NCI-H2196 treated with DMSO at 0.1 percent for 48 hours (cell line): ENCODE data around the gene CRB1.

ENCODE experiments used
- DNase-seq: peaks from one replicate; lab custom pipeline; 2025; ENCODE audit not compliant: unreplicated experiment; lab: John Stamatoyannopoulos, UW

The CRB1 gene

DNA sequence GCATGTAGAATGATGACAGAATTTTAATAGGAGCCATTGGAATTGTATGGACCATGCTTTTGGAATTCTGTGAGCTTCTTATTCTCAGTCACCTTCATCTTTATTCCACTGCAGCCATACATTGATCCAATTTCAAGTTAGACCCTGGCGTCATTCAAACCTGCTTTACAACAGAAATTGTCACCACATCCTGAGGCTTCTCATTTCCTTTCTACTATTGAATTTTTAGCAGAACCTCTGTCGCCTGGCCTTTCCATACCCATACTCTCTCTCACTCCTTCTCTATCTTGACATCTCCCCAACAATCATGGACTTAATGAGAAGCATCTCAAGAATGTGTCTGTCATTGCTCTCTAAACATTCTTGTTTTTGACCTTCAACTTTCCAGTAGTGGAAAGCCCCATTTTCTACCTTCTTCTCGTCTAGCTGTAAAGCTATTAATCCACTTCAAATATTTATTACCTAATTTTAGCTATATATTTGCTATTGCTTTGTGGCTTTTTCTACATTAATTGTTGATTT is 74.1 kb downstream of the CRB1 start:
- no peak for DNase-seq

- DNase-seq, result no peak
These were observed 74.6 kb downstream of the CRB1 start for GRCh38 chr1:197342669-197343068.

DNA sequence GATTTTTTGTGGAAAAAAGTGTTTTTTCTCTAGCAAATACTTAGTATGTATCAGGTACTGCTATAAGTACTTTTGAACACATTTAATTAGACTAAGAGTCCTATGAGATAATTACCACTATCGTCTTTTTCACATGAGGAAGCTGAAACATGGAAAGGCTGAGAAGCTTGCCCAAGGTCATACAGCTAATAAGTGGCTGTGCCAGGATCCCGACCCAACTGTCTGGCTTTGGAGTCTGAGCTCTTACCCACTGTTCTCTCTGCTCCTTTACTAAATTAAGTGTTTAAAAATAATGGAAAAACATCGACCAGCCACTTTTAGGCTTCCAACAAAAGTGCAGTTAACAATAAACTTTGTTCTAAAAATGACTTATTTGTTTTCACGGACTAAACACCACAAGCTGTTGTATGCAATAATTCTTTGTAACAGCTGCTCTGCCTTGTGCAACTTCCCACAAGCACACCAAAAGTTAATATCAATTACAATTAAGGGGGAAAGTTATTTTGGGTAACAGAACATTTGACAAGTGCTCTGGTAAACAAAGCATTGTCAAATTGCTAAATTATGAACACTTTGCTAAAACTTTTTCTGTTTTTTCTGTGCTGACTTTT is 75.7 kb downstream of the CRB1 start:
- no peak for DNase-seq

- DNase-seq, result no peak
These were observed 83.9 kb downstream of the CRB1 start for GRCh38 chr1:197351821-197352440.

GRCh38 chr1:197355248-197355995 is 87.4 kb downstream of the CRB1 start:
- DNase-seq, result no peak

DNA sequence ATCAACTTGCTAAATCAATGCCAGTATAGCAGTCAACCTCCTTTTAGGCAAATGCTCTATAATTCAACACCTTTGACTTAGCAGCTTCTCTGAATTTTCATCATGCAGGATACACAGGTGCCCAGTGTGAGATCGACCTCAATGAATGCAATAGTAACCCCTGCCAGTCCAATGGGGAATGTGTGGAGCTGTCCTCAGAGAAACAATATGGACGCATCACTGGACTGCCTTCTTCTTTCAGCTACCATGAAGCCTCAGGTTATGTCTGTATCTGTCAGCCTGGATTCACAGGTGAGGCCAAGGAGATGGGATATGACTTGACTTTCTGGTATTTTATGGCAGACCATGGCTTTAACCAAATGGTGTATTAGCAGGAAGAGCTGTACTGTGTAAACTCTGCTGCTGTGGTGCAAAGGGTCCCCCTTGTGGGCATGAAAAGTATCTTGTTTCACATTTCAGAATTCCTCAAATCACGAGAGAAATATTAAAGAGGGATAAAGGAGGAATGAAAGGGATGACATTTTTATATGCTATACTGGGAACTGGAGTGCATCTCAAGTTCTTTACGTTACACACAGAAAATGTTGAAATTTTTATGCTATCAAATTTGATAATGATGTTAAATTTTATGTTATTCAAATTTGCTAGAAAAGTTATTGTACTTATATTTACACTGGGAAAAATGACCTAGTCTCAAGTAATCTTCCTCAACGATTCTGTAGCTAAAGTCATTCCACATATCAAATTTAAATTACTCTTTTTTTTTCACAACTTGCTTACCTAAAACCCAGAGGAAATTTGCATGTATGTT is 88.9 kb downstream of the CRB1 start:
- no peak for DNase-seq

- DNase-seq, result no peak
These were observed 90.9 kb downstream of the CRB1 start for GRCh38 chr1:197358959-197359358.

- DNase-seq, result no peak
These were observed 92.0 kb downstream of the CRB1 start for GRCh38 chr1:197360068-197360467.

GRCh38 chr1:197362871-197363270 is 94.8 kb downstream of the CRB1 start:
- no peak for DNase-seq

DNA sequence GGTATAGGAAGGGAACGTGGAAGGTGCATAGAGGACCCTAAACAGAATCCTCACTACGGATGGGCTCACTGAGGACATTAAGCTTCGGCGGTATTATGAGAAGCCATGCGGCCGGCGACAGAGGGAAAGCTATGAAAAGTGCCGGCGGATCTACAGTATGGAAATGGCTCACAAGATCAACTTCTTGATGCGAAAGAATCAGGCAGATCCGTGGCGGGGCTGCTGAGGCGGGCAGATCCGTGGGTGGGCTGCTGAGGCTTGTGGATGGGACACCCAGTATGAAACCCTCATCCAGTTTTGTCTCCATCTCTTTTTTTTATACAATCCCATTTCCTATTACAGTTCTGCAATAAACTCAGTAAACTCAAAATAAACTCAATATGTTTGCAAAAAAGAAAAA is 95.8 kb downstream of the CRB1 start:
- no peak for DNase-seq

DNA sequence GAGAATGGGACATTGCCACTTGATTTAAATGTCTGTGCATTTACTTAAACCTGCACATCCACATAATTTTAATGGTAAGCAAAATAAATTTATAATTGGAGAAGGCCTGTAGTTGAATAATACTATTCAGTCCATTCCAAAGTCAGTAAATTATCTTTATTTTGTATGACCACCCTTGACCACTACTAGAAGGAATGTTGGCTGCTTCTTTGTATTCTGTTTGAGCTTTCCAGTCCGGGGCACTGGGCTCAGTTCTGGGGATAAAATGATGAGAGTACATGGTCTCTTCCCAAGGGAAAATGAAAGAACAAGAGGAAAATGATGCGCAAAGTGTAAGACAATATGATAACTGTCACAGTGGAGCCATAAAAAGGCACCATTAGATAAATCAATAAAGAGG is 98.9 kb downstream of the CRB1 start:
- DNase-seq, result no peak

DNA sequence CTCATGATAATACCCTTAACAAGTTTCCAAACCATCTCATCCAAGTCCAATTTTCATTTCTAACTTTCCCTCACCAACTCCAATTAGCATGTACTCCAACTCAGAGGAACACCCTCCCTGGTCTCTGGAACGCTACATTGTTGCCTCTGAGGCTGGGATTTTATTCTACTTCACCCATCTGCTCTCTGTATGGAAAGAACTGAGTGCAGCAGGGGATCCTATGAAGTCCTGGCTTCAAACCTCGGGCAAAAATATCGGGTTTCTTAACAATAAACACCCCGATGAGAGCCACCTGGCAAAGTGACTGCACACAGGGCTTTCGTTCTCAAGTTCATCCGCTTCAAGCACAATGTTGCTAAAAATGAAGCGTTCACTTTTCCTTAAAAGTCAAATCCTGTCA is 99.6 kb downstream of the CRB1 start:
- no peak for DNase-seq

DNA sequence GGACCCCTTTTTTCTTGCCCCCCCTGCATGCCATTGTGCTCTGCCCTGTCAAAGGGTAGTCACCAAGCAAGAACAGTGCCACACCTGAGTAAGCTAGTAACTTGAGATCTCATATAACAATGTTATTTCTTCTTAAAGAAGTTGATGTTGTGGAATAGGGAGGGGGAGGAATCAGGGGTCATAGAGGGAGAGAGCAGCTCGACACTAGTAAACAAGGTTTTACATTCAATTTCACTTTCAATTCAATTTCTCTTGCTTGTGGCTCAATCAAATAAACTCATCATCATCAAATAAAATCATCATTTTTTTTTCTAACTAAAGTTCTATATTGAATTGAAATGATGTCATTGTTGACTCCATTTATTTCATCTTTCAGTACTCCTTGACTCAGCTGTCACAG is 106.4 kb downstream of the CRB1 start:
- DNase-seq, result no peak

DNA sequence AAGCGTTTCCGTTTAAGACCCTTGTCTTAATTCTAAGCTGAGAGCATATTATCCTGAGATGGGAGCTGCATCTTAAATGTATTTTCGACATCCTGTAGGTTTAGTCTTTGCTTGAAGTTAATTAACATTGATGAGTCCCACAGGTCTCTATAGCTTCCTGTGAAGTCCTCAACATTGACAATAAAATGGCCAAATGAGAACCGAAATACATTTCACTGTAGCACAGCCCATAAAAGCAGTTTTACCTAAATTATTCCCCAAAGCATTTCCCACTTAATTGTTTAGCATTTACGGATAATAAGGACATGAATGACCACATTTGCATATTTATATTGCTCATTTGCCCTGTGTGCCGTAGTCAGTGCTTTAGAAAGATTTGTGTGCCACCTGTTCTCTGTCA is 116.4 kb downstream of the CRB1 start:
- DNase-seq, result no peak

DNA sequence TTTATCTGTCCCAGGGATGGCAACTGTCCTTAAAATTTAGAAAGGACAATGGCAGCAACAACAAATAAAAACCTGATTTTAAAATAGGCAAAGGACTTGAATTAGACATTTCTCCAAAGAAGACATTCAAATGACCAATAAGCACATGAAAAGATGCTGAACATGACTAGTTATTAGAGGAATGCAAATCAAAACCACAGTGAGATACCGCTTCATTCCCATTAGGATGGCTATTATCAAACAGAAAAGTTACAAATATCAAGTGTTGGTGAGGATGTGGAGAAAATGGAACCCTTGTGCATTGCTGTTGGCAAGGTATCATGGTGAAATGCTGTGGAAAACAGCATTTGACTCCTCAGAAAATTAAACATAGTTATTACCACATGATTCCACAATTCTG is 120.7 kb downstream of the CRB1 start:
- DNase-seq, result no peak

DNA sequence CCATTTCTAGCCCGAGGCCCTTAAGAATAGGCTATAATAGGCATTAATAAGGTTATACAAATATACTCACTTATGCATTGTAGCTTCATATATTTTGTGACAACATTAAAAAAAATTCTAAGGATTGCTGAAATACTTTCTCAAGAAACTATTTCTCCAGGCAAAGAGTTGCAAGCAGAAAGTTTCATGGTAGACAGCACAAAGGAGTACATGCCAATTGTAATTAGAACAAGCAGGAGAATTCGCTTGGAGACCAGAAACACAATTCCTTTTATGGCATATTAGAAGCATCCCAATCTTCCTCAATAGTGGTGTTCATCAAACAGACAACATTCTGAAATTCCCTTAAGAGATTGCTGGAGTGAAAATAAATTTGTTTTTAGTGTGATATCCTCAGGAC is 122.8 kb downstream of the CRB1 start:
- no peak for DNase-seq

- no peak for DNase-seq
These were observed 123.5 kb downstream of the CRB1 start for GRCh38 chr1:197391303-197392226.

GRCh38 chr1:197392541-197392940 is 124.5 kb downstream of the CRB1 start:
- no peak for DNase-seq

DNA sequence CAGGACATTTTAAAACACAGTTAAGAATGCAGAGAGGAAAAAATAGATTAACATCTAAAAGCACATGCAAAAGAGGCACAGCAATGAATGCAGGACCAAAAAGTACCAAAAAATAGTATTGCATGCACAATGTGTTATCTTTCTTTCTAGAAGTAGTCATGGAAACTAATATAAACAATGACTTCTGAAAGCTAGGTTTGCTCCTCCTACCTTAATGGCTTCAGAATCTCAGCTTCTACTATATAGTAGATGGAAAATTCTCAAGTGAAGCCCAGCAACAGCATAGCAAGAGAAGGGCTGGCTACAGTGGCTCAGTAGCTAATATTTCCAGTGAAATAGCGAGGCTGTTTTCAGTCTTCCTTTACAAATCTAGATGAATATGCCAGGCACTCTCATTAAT is 125.1 kb downstream of the CRB1 start:
- no peak for DNase-seq

- no peak for DNase-seq
These were observed 125.7 kb downstream of the CRB1 start for GRCh38 chr1:197393772-197394171.
